Ammon's horn (tissue), 1 donor: ENCODE results near the gene NDUFB6.
"Not testable (repeated sequence)": the region's sequence is repeated elsewhere in the genome, so short reads cannot be mapped to it uniquely, and the experiment has no call there.

ENCODE experiments used
- DNase-seq: peaks from one replicate; pipeline ENCODE4 v3.0.0-alpha.2; 2016; ENCODE audit warnings: low spot score

NDUFB6 gene

GRCh38 chr9:32524558-32524891 is 48.4 kb downstream of the NDUFB6 start:
- not testable (repeated sequence) for DNase-seq

- DNase-seq = no peak
Measured at GRCh38 chr9:32523910-32524309, 49.0 kb downstream of the NDUFB6 start.

GRCh38 chr9:32518276-32518675 is 54.7 kb downstream of the NDUFB6 start:
- DNase-seq = no peak

GRCh38 chr9:32516241-32516640 is 56.7 kb downstream of the NDUFB6 start:
- no peak for DNase-seq

GRCh38 chr9:32508728-32509127 is 64.2 kb downstream of the NDUFB6 start:
- DNase-seq = no peak

- no peak for DNase-seq
Measured at GRCh38 chr9:32503008-32503407, 70.0 kb downstream of the NDUFB6 start.
